Tibial artery (tissue), 4 donors: ENCODE measurements around the gene ADARB1.

ENCODE experiments used
- DNase-seq, 2 donors: peaks; one replicate each; pipeline ENCODE4 v3.0.0-alpha.2; 2019
- H3K27ac ChIP-seq, 2 donors: fragments of 200-600 bp; sonication (generic) in 1 of 2; 1 replicate in 1 of 2; 2 replicates in 1 of 2; pipeline ENCODE4 v1.5.1; 2018 to 2019; ENCODE audit warnings: mild to moderate bottlenecking in 1 of 2
- H3K27me3 ChIP-seq, 2 donors: fragments of 200-600 bp; sonication (generic) in 1 of 2; one replicate each; pipeline versions ENCODE4 v1.5.1 to v1.6.0; 2016 to 2019
- H3K36me3 ChIP-seq, 3 donors: fragments of 200-600 bp; sonication (generic) in 2 of 3; one replicate each; pipeline ENCODE4 v1.5.1; 2016 to 2019; ENCODE audit warnings: mild to moderate bottlenecking in 2 of 3
- H3K4me1 ChIP-seq, 4 donors: fragments of 200-600 bp; sonication (generic) in 2 of 4; 1 replicate in 3 of 4; 2 replicates in 1 of 4; pipeline ENCODE4 v1.5.1; 2016 to 2019
- H3K4me3 ChIP-seq, 2 donors: fragments of 200-600 bp; sonication (generic) in 1 of 2; 1 replicate in 1 of 2; 2 replicates in 1 of 2; pipeline ENCODE4 v1.5.1; 2018 to 2019; ENCODE audit warnings: mild to moderate bottlenecking in 2 of 2
- H3K9me3 ChIP-seq, 3 donors: fragments of 200-600 bp; sonication (generic) in 1 of 3; one replicate each; pipeline ENCODE4 v1.5.1; 2016 to 2019
- CTCF ChIP-seq, 2 experiments: fragments of 200-600 bp in 1 of 2; fragments of 450-650 bp in 1 of 2; IDR thresholded peaks; one replicate each; pipeline ENCODE4 v1.5.1; 2017 to 2019; ENCODE audit warnings: antibody characterized with exemption in 2 of 2, mild to moderate bottlenecking in 1 of 2, moderate library complexity in 1 of 2
- intact Hi-C: fragments of 100-400 bp; cut with DNase I; formaldehyde crosslinking; loops from one replicate; pipeline ENCODE4 v1.15.0; 2023; ENCODE audit warnings: low total_unique reads

ADARB1 gene

GRCh38 chr21:45037986-45038385 is 36.4 kb upstream of the ADARB1 start:
- Histone ChIP-seq H3K9me3 (no peaks in the 10 kb centered on the region), H3K36me3 (no peaks in the 10 kb centered on the region), H3K27me3 (no peaks in the 10 kb centered on the region), H3K27ac (peak overlapping the region; percentile 92 to 98), H3K4me3 (no peak overlapping the region), H3K4me1 (peaks cover 0 to 93% (median 66%) of the 10 kb centered on the region in 4 donors)
- intact Hi-C loops = loop anchor here (5.0 kb wide), 1 partner anchor 66 kb away; no protein-coding TSS in a partner anchor
- peak in 1 of 2 donors; percentile 62 for DNase-seq
- no peak for TF ChIP-seq CTCF (IDR thresholded peaks at IDR 0.05)

DNA sequence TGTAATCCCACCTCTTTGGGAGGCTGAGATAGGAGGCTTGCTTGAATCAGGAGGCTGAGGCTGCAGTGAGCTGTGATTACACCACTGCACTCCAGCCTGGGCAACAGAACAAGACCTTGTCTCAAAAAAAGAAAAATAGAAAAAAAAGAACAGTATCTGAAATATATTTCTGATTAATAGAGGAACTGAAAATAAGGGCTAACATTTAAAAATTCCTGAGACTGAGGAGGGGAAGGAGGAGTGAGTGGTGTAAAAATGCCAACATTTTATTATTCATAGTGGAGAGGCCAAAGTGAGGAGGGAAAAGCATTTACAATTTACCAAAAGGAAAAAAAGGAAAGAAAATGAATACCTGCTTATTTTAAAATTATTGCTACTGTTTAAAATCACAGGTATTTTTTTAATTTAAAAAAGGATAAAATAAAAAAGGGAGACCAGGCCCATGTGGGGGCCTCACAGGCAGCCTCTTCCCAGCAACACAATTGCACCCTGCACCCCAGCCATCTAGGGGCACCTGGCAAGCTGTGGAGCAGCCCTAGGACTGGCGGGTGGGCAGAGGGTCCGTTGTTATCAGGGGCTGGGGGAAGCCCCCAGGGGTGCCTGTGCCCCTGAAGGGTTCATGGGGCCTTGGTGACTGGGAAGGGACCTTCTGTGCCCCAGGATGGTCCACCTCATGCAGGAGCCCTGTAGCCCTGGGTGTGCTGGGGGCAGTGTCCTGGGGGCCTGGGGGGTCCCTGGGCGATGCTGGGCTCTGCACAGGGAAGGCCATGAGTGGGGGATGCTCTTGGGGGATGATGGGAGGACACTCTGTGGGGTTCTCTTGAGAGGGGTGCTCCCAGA is 34.8 kb upstream of the ADARB1 start:
- no peaks in the 10 kb centered on the region for H3K9me3 ChIP-seq
- no peak for TF ChIP-seq CTCF (IDR thresholded peaks at IDR 0.05)
- peak overlapping the region; percentile 92 to 98 for H3K27ac ChIP-seq
- H3K36me3 ChIP-seq = no peaks in the 10 kb centered on the region
- DNase-seq = peak in 1 of 2 donors; percentile 66
- intact Hi-C loops = loop anchor here (5.0 kb wide), 1 partner anchor 67 kb away; no protein-coding TSS in a partner anchor
- no peak overlapping the region for H3K4me3 ChIP-seq
- H3K4me1 ChIP-seq = peaks cover 0 to 78% (median 52%) of the 10 kb centered on the region in 4 donors
- no peaks in the 10 kb centered on the region for H3K27me3 ChIP-seq

GRCh38 chr21:45040157-45040711 is 34.1 kb upstream of the ADARB1 start:
- H3K9me3 ChIP-seq = no peaks in the 10 kb centered on the region
- H3K36me3 ChIP-seq = no peaks in the 10 kb centered on the region
- TF ChIP-seq CTCF (IDR thresholded peaks at IDR 0.05) = no peak
- intact Hi-C loops = no loop called here
- no peak overlapping the region for H3K4me3 ChIP-seq
- peak overlapping the region; percentile 92 to 98 for H3K27ac ChIP-seq
- H3K27me3 ChIP-seq = no peaks in the 10 kb centered on the region
- DNase-seq = no peak
- peaks cover 0 to 71% (median 45%) of the 10 kb centered on the region in 4 donors for H3K4me1 ChIP-seq

DNA sequence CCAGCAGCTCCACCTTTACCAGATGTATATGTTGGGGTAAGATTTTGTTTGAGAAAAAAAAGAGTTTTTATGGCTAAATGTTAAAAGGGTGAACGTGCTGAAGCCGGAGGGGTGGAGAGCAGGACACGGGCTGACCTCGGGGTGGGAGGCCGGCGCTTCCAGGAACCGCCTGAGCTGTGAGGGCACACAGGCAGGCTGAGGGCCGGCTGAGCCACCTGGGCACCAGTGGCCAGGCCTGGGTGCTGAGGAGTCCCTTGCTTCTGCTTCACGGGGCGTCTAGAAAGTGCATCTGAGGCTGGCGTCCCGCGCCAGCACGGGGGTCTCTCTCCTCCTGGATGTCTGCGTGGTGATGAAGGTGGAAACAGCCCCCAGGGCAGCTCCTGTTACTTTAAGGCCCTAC is 33.6 kb upstream of the ADARB1 start:
- Histone ChIP-seq H3K27me3 (no peaks in the 10 kb centered on the region), H3K36me3 (no peaks in the 10 kb centered on the region), H3K27ac (peak overlapping the region; percentile 92 to 98), H3K9me3 (peaks cover 0 to under 1% (median 0%) of the 10 kb centered on the region in 3 donors), H3K4me3 (no peak overlapping the region), H3K4me1 (peaks cover 0 to 71% (median 40%) of the 10 kb centered on the region in 4 donors)
- no peak for TF ChIP-seq CTCF (IDR thresholded peaks at IDR 0.05)
- DNase-seq = peak in 1 of 2 donors; percentile 64
- intact Hi-C loops = no loop called here

GRCh38 chr21:45041351-45041805 is 33.0 kb upstream of the ADARB1 start:
- Histone ChIP-seq H3K27me3 (no peaks in the 10 kb centered on the region), H3K36me3 (no peaks in the 10 kb centered on the region), H3K4me3 (peak overlapping the region; percentile 39 to 44), H3K4me1 (peaks cover 0 to 73% (median 40%) of the 10 kb centered on the region in 4 donors), H3K27ac (peak overlapping the region; percentile 92 to 98), H3K9me3 (peaks cover 0 to 6% (median 0%) of the 10 kb centered on the region in 3 donors)
- DNase-seq = peak; percentile 95 to 97
- intact Hi-C loops = no loop called here
- TF ChIP-seq CTCF (IDR thresholded peaks at IDR 0.05) = peak in 1 of 2 experiments; percentile 18
